HL-60 (cell line): ENCODE results near the gene LRP1B.

Experiments
- DNase-seq, 2 experiments: peaks; one replicate each; pipeline ENCODE4 v3.0.0-alpha.2; 2010 to 2020; ENCODE audit warnings: low read depth in 1 of 2, low spot score in 1 of 2
- H3K27ac ChIP-seq: fragments of 250-450 bp; sonication (Bioruptor Pico); replicated peaks from 2 replicates; pipeline ENCODE4 v1.5.1; 2020; ENCODE audit warnings: mild to moderate bottlenecking, moderate library complexity
- H3K27me3 ChIP-seq: fragments of 250-450 bp; sonication (Bioruptor Pico); 2 replicates; pipeline ENCODE4 v1.5.1; 2021; ENCODE audit warnings: mild to moderate bottlenecking, moderate library complexity; ENCODE audit not compliant: insufficient read depth, poor library complexity, severe bottlenecking
- H3K4me3 ChIP-seq: replicated peaks from 2 replicates; pipeline ENCODE4 v1.5.1; 2011; ENCODE audit warnings: mild to moderate bottlenecking, control low read depth, low read length; ENCODE audit not compliant: insufficient read depth
- CTCF ChIP-seq: IDR thresholded peaks from one replicate; pipeline ENCODE4 v1.5.1; 2011; ENCODE audit warnings: low read length, control low read depth, inconsistent platforms; ENCODE audit not compliant: insufficient read depth
- GABPA ChIP-seq: IDR thresholded peaks from 2 replicates; pipeline ENCODE4 v1.6.1; 2012; ENCODE audit warnings: low read depth
- POLR2AphosphoS5 ChIP-seq: IDR thresholded peaks from 2 replicates; pipeline ENCODE4 v1.6.1; 2012; ENCODE audit warnings: low read depth
- SPI1 ChIP-seq: IDR thresholded peaks from 2 replicates; pipeline ENCODE4 v1.6.1; 2012; ENCODE audit warnings: low read depth, mild to moderate bottlenecking, borderline replicate concordance
- TF ChIP-seq, protein P1 (sequence below): IDR thresholded peaks from 2 replicates; pipeline ENCODE4 v1.6.1; 2012; ENCODE audit warnings: low read depth; ENCODE audit not compliant: insufficient replicate concordance

The LRP1B gene

DNA sequence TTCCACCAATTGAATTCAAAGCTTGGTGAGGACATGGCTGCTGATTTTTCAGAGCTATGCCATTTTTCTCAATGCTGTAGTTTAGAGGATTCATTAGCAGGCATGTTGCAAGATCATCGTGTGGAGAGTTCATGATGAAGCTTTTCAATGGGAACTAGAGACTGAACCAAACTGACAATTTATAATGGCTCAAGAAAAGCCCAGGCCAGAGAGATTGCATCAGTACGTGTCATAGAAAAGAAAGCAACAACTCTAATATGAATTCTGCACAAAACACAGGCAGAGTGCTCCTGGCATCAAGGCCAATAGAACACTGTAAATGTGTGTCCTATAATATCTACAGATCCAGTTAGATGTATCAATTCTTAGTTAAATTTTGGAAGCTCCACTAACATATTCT, 477.6 kb downstream of the LRP1B start:
- H3K27me3 ChIP-seq, result no peaks in the 10 kb centered on the region
- no peak for TF ChIP-seq CTCF
- TF ChIP-seq, protein P1, sequence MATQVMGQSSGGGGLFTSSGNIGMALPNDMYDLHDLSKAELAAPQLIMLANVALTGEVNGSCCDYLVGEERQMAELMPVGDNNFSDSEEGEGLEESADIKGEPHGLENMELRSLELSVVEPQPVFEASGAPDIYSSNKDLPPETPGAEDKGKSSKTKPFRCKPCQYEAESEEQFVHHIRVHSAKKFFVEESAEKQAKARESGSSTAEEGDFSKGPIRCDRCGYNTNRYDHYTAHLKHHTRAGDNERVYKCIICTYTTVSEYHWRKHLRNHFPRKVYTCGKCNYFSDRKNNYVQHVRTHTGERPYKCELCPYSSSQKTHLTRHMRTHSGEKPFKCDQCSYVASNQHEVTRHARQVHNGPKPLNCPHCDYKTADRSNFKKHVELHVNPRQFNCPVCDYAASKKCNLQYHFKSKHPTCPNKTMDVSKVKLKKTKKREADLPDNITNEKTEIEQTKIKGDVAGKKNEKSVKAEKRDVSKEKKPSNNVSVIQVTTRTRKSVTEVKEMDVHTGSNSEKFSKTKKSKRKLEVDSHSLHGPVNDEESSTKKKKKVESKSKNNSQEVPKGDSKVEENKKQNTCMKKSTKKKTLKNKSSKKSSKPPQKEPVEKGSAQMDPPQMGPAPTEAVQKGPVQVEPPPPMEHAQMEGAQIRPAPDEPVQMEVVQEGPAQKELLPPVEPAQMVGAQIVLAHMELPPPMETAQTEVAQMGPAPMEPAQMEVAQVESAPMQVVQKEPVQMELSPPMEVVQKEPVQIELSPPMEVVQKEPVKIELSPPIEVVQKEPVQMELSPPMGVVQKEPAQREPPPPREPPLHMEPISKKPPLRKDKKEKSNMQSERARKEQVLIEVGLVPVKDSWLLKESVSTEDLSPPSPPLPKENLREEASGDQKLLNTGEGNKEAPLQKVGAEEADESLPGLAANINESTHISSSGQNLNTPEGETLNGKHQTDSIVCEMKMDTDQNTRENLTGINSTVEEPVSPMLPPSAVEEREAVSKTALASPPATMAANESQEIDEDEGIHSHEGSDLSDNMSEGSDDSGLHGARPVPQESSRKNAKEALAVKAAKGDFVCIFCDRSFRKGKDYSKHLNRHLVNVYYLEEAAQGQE, result no peak
- no peak for TF ChIP-seq POLR2AphosphoS5
- no peak for TF ChIP-seq GABPA
- TF ChIP-seq SPI1, result no peak
- H3K27ac ChIP-seq, result no peak overlapping the region
- no peak for DNase-seq
- no peak overlapping the region for H3K4me3 ChIP-seq

GRCh38 chr2:141652308-141652707, 478.5 kb downstream of the LRP1B start:
- no peak for TF ChIP-seq GABPA
- TF ChIP-seq CTCF, result no peak
- no peak for TF ChIP-seq SPI1
- TF ChIP-seq, protein P1, result no peak
- no peak for TF ChIP-seq POLR2AphosphoS5
- Histone ChIP-seq H3K27ac (no peak overlapping the region), H3K27me3 (no peaks in the 10 kb centered on the region), H3K4me3 (no peak overlapping the region)
- no peak for DNase-seq

- DNase-seq, result no peak
- Histone ChIP-seq H3K4me3 (no peak overlapping the region), H3K27ac (no peak overlapping the region), H3K27me3 (no peaks in the 10 kb centered on the region)
- TF ChIP-seq SPI1, result no peak
- TF ChIP-seq GABPA, result no peak
- no peak for TF ChIP-seq POLR2AphosphoS5
- TF ChIP-seq, protein P1, result no peak
- no peak for TF ChIP-seq CTCF
Observed at GRCh38 chr2:141647353-141647752, 483.5 kb downstream of the LRP1B start.
